A172 (cell line): Measurements from ENCODE around the gene DDX56. TPM values are rescaled to one million over a fixed set of nuclear protein-coding genes. Genes with fewer than 3 reads are reported as not detected.
"Not testable (repeated sequence)": the region's sequence is repeated elsewhere in the genome, so short reads cannot be mapped to it uniquely, and the experiment has no call there.

Experiments
- DNase-seq: peaks from one replicate; pipeline ENCODE4 v3.0.0-alpha.2; 2015; ENCODE audit warnings: low spot score
- total RNA-seq: library from RNA; depleted of rRNA; stranded (reverse); fragments of >200 nt; shearing (Covaris generic); gene quantifications from 2 replicates; pipeline ENCODE4 v1.2.3, GENCODE V29; 2014

The DDX56 gene
- total RNA-seq, 1 experiment from 2014 or later = 174 TPM

GRCh38 chr7:44563171-44563679, 10.5 kb downstream of the DDX56 start:
- DNase-seq = no peak

- not testable (repeated sequence) for DNase-seq
Observed at GRCh38 chr7:44562622-44562962, 11.1 kb downstream of the DDX56 start.

- peak; percentile 93 for DNase-seq
Observed at GRCh38 chr7:44561962-44562621, 11.6 kb downstream of the DDX56 start.

GRCh38 chr7:44561481-44561880, 12.2 kb downstream of the DDX56 start:
- no peak for DNase-seq

GRCh38 chr7:44559485-44559884, 14.2 kb downstream of the DDX56 start:
- no peak for DNase-seq

GRCh38 chr7:44557485-44557884, 16.2 kb downstream of the DDX56 start:
- DNase-seq = no peak

- DNase-seq = no peak
Observed at GRCh38 chr7:44555350-44555749, 18.4 kb downstream of the DDX56 start.

GRCh38 chr7:44552473-44553005, 21.2 kb downstream of the DDX56 start:
- DNase-seq = not testable (repeated sequence)

GRCh38 chr7:44549457-44549856, 24.3 kb downstream of the DDX56 start:
- DNase-seq = no peak

GRCh38 chr7:44548893-44549292, 24.8 kb downstream of the DDX56 start:
- no peak for DNase-seq

- no peak for DNase-seq
Observed at GRCh38 chr7:44547536-44548231, 26.0 kb downstream of the DDX56 start.

- no peak for DNase-seq
Observed at GRCh38 chr7:44541876-44542610, 31.7 kb downstream of the DDX56 start.

- DNase-seq = no peak
Observed at GRCh38 chr7:44541028-44541869, 32.5 kb downstream of the DDX56 start, which contains the start of gene NPC1L1. NPC1L1 (minus strand) TSS chr7:44541330; CDS start chr7:44541259, 71 bp downstream.

GRCh38 chr7:44540592-44541027, 33.1 kb downstream of the DDX56 start:
- DNase-seq = no peak

- DNase-seq = no peak
Observed at GRCh38 chr7:44539669-44540506, 33.8 kb downstream of the DDX56 start.

GRCh38 chr7:44538798-44539668, 34.7 kb downstream of the DDX56 start:
- DNase-seq = no peak

- DNase-seq = no peak
Observed at GRCh38 chr7:44538093-44538797, 35.5 kb downstream of the DDX56 start.

- no peak for DNase-seq
Observed at GRCh38 chr7:44537442-44537841, 36.3 kb downstream of the DDX56 start.

GRCh38 chr7:44536090-44536489, 37.6 kb downstream of the DDX56 start:
- DNase-seq = no peak
